Esophagus squamous epithelium (tissue), 4 donors: ENCODE measurements around the gene VWCE.
"Not testable (repeated sequence)": the region's sequence is repeated elsewhere in the genome, so short reads cannot be mapped to it uniquely, and the experiment has no call there.

ENCODE experiments used
- CTCF ChIP-seq, 6 experiments: fragments of 450-650 bp in 4 of 6; fragments of 200-600 bp in 2 of 6; sonication (generic) in 2 of 6; IDR thresholded peaks; one replicate each; pipeline ENCODE4 v1.5.1; 2016 to 2019; ENCODE audit warnings: antibody characterized with exemption in 6 of 6, mild to moderate bottlenecking in 4 of 6, moderate library complexity in 4 of 6
- POLR2A ChIP-seq, 4 donors: fragments of 450-650 bp; IDR thresholded peaks; one replicate each; pipeline ENCODE4 v1.6.1; 2017; ENCODE audit warnings: antibody characterized with exemption in 4 of 4, mild to moderate bottlenecking in 4 of 4, moderate library complexity in 3 of 4

GRCh38 chr11:61248071-61248470, 47.0 kb downstream of the VWCE start:
- TF ChIP-seq CTCF, POLR2A (IDR thresholded peaks at IDR 0.05): not testable (repeated sequence)
